ENCODE data around the gene NOC4L. TPM values are rescaled to one million over a fixed set of nuclear protein-coding genes. Genes with fewer than 3 reads are reported as not detected.

NOC4L gene
- total RNA-seq, 1 experiment from 2014 or later = 36.5 TPM

GRCh38 chr12:132170094-132170636 lies 25.9 kb downstream of the NOC4L start:
- no CpG with 5 or more reads among the region's 16 CpGs for WGBS (ENCODE audit: extremely low coverage, insufficient read length, low lambda C conversion rate)
- no peak for DNase-seq
- no peak overlapping the region for H3K56ac ChIP-seq (ENCODE audit: insufficient read length, low read depth, low read length)

More at GRCh38 chr12:132170094-132170636, 25.9 kb downstream of the NOC4L start:
- H3K4me2 ChIP-seq (ENCODE audit: insufficient read depth, insufficient read length, low read length) = no peak overlapping the region
- Mint-ChIP-seq H3K4me1 (peaks cover 0 to 3% of the 10 kb centered on the region in 2 experiments; a peak in 1 of 4 replicates), H3K36me3 (ENCODE audit: insufficient read depth in 1 of 3, low read depth in 3 of 3) (peaks cover 0 to 6% (median 0%) of the 10 kb centered on the region in 3 experiments; a peak in 1 of 7 replicates), H3K4me3 (no peak overlapping the region), H3K27ac (no peak overlapping the region), H3K27me3 (ENCODE audit: low read depth) (peaks cover 69% of the 10 kb centered on the region), H3K9me3 (peaks cover 9 to 13% of the 10 kb centered on the region in 2 experiments; a peak in 4 of 5 replicates)
- H3K9ac ChIP-seq (ENCODE audit: extremely low read depth, insufficient read length, low read length) = no peak overlapping the region
- no peak overlapping the region for H4K5ac ChIP-seq (ENCODE audit: insufficient read length, low read depth, low read length)
- no peaks in the 10 kb centered on the region for H3K79me1 ChIP-seq (ENCODE audit: insufficient read depth, low read depth, low read length, poor library complexity, severe bottlenecking)
- H3K27ac ChIP-seq (ENCODE audit: insufficient read length, low read depth, low read length) = no peak overlapping the region
- H3K9me3 ChIP-seq (ENCODE audit: control insufficient read depth, low read depth, low read length) = no peaks in the 10 kb centered on the region
- H3K23ac ChIP-seq (ENCODE audit: insufficient read length, low read depth, low read length) = no peak overlapping the region
- H2BK15ac ChIP-seq (ENCODE audit: low read depth, low read length) = no peak overlapping the region
- no peaks in the 10 kb centered on the region for H3K4me1 ChIP-seq (ENCODE audit: insufficient read depth, low read length)
- no peak overlapping the region for H3K14ac ChIP-seq (ENCODE audit: insufficient read depth, low read length)
- no peak overlapping the region for H4K91ac ChIP-seq (ENCODE audit: insufficient read length, low read depth, low read length)
- H2BK12ac ChIP-seq (ENCODE audit: insufficient read length, low read depth, low read length) = no peak overlapping the region
- no peaks in the 10 kb centered on the region for H3K23me2 ChIP-seq (ENCODE audit: insufficient read length, low read depth, low read length, poor library complexity, severe bottlenecking)
- H4K8ac ChIP-seq (replicated peaks; ENCODE audit: insufficient read length, low read depth, low read length) = no peak overlapping the region
- no peaks in the 10 kb centered on the region for H3K79me2 ChIP-seq (ENCODE audit: insufficient read depth, low read length)
- H2BK20ac ChIP-seq (ENCODE audit: low read depth, low read length, poor library complexity, severe bottlenecking) = no peak overlapping the region
- H2BK5ac ChIP-seq (ENCODE audit: insufficient read length, low read length) = no peak overlapping the region
- no peak overlapping the region for H2AFZ ChIP-seq (ENCODE audit: low read length)
- no peak overlapping the region for H3K18ac ChIP-seq (ENCODE audit: insufficient read length, low read depth, low read length)
- H2BK120ac ChIP-seq (ENCODE audit: low read depth, low read length, poor library complexity, severe bottlenecking) = no peak overlapping the region
- H3K27me3 ChIP-seq (ENCODE audit: insufficient read depth, low read length) = no peaks in the 10 kb centered on the region; the same call in 1 of the 2 replicates
- H3T11ph ChIP-seq (ENCODE audit: low read length) = no peak overlapping the region
- H2AK5ac ChIP-seq (ENCODE audit: insufficient read length, low read length) = no peak overlapping the region
- TF ChIP-seq CTCF (conservative IDR thresholded peaks at IDR 0.05) = no peak
- H3K4ac ChIP-seq (ENCODE audit: low read depth, low read length) = no peak overlapping the region
- no peaks in the 10 kb centered on the region for H4K20me1 ChIP-seq (ENCODE audit: control insufficient read depth, insufficient read depth, insufficient read length)
